Ramos (cell line): Measurements from ENCODE around the gene PIPOX.
"Not testable (repeated sequence)": the region's sequence is repeated elsewhere in the genome, so short reads cannot be mapped to it uniquely, and the experiment has no call there.

Experiments used
- in situ Hi-C: fragments of 300-500 bp; cut with MboI; formaldehyde crosslinking; loops from one replicate; pipeline ENCODE4 v1.14.3; 2022; ENCODE audit warnings: low sequenced_read_pairs; ENCODE audit not compliant: unreplicated experiment

PIPOX gene

DNA sequence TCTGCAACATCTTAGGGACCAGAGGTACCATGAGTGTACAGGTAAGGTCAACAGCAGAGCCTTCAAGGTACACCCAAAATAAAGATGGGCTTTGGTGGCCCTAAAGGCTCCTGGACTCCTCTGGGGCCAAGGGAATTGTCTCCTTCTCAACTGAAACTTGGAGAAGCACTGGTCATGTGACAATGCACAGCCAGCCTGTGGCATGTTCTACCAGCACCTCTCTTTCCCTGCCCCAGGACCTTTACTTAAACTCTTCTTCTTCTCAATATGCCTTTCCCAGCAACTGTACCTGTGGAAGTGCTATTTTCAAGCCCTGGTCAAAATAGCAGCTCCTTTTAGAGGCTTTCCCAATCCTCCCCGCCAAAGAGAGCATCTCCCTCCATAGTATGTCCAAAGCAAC lies 28.4 kb downstream of the PIPOX start:
- in situ Hi-C loops = no loop called here

DNA sequence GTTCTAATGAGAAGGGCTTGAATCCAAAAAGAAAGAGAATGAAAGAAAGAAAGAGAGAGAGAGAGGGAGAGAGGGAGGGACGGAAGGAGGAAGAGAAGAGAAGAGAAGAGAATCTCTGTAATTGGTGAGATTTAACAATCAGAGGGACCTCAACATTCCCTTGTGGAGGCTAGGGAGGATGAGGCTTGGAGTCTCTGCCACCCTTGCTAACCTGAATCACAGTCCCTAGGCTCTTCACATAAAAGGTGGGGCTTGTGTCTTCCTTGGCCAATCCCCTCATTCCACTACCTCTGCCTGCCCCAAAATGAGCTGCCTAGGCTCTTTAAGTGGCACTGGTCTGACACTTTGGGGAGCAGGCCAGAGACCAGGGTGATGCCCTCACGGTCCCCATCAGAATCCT lies 30.1 kb downstream of the PIPOX start:
- in situ Hi-C loops = no loop called here

DNA sequence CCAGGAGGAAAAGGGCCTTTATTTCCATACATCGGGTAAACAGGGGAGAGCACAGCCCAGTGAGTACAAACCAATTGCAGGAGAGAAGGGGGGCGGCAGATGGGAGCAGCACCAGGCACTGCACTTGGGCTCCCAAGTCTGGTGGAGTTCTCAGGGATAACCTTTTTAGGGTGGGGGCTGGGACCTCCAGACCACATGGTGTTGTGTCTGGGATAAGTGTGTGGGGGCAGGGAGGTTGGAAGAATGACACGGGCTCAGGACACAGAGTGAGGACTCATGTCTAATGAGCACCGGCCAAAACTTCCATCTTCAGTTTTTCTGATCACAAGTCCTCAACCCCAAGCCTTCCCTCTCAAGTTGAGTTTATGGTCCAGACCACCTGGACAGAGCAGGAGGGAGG lies 30.6 kb downstream of the PIPOX start:
- in situ Hi-C loops = no loop called here

- in situ Hi-C loops = no loop called here
Measured at GRCh38 chr17:29074488-29074887, 31.5 kb downstream of the PIPOX start.

- in situ Hi-C loops = no loop called here
Measured at GRCh38 chr17:29076087-29076486, 33.1 kb downstream of the PIPOX start.

- in situ Hi-C loops = no loop called here
Measured at GRCh38 chr17:29076722-29077121, 33.8 kb downstream of the PIPOX start.

DNA sequence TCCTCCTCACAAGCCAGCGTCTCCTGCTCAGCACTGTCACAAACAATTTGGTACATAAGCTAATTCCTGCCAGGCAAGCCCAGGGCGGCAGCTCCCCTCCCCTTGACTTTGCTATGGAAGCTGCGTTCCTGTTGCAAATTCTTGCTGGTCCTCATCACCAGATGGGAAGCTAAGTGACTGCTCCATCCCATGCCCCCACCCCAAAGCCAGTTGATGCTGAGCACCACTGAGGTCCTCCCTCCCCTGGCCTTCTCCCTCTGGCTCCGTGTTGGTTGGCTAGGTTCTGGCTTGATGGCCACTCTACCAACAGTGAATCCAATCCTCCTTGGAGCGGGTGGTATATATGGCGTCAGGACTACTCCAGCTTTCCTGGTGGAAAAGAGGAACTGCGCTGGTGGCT lies 34.4 kb downstream of the PIPOX start:
- in situ Hi-C loops = no loop called here

DNA sequence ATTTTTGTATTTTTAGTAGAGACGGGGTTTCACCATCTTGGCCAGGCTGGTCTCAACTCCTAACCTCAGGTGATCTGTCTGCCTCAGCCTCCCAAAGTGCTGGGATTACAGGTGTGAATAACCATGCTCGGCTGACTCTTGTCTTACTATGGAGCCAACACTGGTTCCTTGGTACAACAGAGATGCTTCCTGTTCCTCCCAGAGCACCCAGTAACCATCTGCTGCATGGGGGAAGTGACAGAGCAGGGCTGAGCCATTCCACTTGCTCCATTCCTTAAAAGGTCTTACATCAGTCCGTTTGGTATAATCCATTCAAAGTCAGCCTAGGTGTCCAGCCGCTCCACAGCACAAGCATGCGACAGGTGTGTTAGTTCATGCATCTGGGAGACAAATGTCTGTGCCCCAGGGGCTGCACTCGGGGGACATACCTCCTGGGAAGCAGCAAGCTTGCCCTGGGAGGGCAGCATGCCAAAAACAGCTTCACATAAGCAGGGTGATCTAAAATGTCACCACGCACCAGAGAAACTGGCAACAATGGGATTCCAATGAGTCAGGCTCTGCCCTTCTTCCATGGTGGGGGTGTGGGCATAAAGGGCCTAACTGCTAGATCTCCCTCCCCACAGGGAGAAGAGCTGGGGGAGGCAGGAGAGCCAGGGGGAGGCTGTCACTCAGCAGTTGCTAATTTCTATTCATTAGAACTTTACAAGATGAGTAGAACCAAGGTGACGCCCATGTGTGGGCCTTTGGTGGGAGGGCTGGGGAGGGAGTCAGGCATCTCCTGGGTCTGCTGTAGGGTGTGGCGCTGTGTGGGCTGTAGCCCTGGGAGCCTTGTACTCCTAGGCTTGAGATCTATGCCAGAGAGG lies 35.5 kb downstream of the PIPOX start:
- in situ Hi-C loops = no loop called here

DNA sequence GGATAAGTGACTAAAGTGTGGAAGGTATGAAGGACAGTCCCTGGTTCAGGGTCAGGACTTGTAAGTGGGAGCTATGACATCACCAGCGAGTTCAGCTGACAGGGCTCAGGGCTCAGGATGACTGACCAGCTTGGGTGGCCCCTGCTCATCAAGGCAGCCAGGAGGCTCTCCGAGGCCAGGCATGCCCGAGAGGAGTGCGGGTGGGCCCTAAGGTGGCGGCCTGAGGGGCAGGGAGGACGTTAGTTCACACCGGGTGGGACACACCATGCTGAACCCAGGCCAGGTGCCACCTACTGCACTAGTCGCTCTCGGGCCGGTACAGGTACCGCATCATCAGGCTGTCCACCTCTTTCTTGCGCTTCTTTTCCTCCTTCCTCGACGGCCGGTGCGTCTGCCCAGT lies 36.5 kb downstream of the PIPOX start:
- in situ Hi-C loops = no loop called here

DNA sequence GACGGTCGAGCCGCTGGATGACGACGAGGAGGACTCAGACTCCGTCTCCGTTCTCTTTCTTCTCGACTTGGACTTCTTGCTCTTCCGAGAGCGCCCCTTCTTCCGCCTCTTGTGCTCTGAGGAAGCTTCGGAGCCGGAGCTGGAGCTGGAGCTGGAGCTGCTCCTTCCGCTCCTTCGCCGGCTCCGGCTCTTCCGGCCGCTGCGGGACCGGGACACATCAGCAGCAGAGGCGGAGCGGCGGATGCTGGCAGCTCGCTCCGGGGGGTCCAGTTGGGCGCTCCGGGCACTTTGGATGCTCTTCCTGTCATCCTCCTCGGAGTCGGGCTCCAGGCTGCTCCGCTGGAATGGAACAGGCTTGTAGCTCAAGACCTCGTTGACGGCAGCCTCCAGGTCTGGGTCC lies 36.9 kb downstream of the PIPOX start:
- in situ Hi-C loops = no loop called here

- in situ Hi-C loops = no loop called here
Measured at GRCh38 chr17:29080323-29080722, 37.4 kb downstream of the PIPOX start.

- in situ Hi-C loops = no loop called here
Measured at GRCh38 chr17:29080965-29081364, 38.0 kb downstream of the PIPOX start.

DNA sequence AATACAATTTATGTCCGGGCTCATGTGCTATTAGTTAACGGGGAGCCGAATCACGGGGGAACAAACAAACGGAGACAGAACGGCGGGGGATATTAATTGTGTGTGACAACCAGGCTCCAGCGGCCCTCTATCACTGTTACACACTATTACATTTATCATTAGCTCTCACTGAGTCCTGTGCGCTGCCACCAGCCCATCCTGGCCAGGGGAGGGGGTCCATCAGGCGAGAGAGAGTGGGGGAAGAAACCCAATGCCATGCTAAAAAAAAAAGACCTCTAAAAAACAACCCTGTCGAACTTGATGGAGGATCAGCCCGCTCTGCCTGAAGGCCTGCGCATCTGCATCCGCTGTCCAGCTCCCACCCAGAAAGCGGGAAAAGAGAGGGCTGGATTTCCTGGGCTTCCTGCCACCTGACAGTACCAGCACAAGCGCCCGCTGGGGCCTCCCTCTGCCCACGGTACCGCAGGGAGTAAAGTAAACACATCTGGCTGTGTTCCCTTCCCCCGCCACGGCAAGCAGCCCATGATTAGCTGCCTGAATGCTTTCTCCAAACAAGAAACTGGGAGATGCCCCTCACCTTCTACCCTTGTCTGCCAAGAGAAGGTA lies 41.7 kb downstream of the PIPOX start:
- in situ Hi-C loops = no loop called here

DNA sequence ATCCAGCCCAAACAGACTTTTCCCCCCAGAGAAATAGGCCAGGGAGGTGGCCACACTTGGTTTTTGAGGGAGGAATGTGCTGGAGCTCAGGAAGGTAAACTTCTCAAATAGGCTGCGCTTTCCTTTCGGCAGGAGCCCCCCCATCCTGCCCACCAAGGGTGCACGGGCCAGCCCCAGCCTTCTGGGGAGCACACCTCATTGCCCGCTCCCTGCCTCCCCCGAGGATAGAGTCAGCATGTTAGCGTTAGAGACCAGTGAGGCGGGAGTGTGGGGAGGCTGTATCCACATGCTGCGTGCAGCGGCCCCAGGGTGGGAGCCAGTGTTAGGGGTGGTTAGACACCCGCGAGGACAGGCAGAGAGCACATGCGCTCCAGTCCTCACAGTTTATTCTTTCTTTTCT lies 42.3 kb downstream of the PIPOX start:
- in situ Hi-C loops = no loop called here

GRCh38 chr17:29086628-29087332 lies 43.8 kb downstream of the PIPOX start:
- in situ Hi-C loops = no loop called here

DNA sequence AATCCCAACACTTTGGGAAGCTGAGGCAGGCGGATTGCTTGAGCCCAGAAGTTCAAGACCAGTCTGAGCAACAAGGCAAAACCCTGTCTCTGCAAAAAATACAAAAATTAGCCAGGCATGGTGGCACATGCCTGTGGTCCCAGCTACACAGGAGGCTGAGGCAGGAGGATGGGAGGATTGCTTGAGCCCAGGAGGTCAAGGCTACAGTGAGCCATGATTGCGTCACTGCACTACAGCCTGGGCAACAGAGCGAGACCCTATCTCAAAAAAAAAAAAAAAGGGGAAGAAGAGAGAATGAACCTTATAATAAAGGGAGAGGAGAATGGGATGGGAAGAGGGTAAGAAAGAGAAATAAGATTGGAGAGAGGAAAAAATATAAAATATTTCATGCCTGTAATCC lies 45.8 kb downstream of the PIPOX start:
- in situ Hi-C loops = not testable (repeated sequence)

- in situ Hi-C loops = no loop called here
Measured at GRCh38 chr17:29089601-29090044, 46.7 kb downstream of the PIPOX start.

- in situ Hi-C loops = no loop called here
Measured at GRCh38 chr17:29090108-29090507, 47.2 kb downstream of the PIPOX start.

DNA sequence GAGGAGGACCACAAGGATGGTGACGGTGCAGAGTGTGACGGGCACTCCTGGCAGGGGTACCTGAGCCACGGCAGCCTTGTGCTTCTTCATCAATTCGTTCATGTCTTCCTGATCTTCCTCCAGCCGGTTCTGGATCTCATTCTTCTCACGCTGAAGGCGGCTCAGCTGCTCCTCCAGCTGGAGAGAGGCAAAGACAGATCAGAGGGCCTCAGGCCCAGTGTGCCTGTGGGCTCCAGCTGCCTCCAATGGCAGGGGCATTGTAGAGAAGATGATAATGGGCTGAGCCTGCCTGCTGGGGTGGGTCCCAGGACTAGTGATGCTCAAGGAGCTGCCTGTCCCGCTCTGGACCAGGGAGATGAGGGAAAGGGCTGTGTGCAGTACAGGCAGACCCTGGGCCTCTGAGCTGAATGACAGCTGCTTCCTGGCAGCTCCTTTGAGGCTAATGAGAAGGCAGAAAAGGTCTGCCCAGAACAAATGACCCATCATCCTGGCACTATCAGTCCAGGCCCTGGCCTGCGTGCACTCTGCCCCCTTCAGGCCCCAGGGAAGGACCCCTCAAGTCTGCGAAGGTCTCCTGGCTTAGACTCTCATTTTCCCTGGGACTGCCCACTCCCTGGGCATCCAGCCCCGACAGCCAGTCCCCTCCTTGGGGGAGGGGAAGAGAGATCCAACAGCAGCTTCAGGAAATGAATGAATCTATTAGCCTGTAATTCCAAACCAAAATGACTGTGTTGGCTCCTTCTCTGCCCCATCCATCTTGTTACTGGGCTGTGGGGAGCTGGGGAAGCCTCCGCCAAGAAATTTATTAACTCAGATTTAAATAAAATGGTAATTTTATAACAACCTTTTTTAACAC lies 48.0 kb downstream of the PIPOX start:
- in situ Hi-C loops = no loop called here

GRCh38 chr17:29091606-29092289 lies 48.8 kb downstream of the PIPOX start:
- in situ Hi-C loops = no loop called here
